ENCODE data around the gene ADAMTS17.

The ADAMTS17 gene

DNA sequence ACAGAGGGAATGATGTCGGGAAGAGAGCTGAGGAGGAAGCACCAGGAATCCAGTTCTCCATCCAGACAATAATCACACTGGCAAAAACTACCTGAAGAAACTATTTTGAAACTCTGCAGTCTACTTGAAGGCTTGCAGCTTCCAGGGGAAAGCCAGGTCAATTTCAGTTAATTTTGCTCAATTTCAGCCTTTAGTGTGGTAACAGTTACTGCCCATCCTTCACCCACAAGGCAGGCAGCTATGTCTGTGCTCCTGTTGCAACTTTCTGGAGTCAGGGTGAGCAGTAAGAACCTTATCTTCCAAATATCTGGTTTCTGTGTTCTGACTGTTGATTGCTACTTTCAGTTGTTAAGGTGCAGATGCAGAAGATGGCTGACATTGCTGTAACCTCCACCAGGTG lies 221.7 kb downstream of the ADAMTS17 start:
- DNase-seq = no peak

DNA sequence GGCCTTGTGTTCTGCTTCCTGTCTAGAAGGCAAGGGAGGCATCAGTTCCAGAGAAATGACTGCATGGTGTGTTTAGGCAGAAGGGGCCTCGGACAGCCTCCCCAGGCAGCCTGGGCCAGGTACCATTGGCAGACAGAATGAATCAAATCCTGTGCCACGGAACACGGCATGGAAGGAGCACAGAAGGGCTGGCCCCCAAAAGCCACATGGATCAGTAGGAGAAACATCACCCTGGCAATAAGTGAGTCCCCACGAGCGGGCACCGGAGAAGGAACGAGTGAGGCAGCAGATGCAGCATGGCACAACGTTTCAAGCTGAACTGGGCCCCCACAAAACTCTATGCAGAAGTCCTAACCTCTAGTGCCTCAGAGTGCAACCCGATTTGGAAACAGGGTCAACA lies 223.2 kb downstream of the ADAMTS17 start:
- DNase-seq = no peak

DNA sequence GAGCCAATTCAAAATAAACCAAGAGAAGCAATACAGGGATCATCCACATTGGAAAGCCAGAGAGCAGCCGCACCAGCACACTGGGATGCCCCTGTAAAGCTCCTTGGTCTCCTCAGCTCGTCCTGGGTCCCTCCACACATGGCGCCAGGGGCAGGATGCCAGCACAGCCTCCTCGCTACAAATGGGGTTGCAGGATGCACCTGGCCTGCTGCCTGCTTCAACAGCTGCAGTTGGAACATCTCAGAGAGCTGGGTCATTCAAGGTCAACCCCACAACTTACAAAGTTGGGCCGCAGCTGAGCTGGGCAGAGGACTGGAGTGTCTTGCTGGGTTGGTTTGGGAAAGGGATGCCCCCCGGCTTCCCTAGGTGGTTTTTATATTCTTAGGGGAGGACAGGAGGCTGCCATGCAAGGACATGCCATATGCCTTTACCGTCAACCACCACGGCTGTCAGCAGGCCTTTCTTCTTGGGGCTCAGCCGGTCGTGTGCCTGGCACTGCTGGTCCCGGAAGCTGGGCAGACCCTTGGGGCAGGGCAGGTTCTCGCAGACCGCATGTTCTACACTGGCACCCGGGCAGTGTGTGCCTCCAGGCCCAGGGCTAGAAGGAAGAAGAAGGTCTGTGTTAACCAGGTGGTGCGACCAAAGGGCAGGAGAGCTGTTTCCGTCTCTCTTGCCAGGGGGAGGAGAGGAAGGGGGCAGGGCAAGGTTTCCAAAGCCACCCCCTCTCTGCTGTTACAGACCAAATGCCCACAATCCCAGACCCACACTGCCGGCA lies 225.2 kb downstream of the ADAMTS17 start:
- DNase-seq = no peak

DNA sequence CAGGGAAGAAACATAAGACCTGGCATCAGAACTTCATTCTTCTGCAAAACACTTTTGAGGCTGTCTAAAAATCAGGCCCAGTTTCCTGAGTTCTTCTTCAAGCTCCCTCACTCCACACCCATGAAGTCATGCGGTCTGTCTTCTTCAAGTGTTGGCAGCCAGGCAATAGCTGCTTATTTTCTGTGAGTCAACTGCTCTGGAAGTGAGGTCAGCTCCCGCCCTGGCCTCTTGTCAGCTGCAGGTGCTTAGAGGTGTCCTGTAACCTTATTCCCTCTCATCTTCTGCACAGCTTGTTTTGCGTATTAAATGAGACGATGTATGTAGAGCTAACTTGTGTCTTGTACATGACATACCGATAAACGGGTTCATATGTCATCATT lies 226.1 kb downstream of the ADAMTS17 start:
- no peak for DNase-seq

DNA sequence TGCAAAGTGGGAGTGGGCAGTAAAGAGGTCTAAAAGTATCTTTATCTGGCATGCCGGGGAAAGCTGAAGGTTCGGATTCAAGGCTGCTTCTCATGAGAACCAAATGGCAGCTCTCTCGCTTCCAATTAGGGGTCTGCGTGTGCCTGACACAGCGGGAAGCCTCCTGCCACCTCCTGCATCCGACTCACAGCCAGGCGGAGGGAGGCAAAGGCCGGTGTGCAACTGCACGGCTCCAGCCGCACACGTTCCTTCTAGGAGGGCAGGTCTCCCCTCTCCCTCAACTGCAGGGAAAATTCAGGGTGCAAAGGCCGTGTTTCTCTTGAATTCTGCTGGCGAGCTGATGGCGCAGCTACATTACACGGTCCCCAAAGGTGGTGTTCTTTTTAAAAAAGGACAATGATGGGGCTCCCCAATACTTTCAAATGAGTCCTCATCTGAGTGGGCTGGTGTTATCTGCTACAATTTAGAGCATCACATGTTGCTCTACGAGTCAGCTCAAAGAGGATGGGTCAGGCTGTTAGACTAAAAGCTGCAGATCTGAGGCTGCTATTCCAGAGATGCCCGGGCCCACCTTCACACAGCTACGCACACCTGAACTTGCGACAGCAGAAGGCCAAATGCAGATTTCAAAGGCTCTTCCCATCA lies 226.6 kb downstream of the ADAMTS17 start:
- no peak for DNase-seq

DNA sequence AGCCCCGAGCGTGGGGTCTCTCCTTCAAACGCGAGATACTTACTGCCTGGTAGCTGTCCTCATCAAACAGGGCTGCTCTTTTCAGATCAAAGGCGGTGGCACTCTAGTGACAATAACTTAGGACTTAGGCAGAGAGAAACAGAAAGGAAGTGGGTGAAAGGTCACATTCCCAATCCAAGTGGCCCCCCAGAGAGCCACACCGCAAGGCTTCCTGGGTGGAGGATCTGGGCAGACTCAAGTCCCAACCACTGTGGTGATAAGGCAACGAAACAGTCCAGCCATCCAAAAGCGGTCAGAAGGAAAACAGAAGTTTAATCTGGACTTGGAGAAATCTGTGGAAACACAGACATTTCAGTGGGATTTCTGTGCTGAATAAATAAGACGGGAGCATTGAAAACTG lies 227.2 kb downstream of the ADAMTS17 start:
- DNase-seq = no peak

DNA sequence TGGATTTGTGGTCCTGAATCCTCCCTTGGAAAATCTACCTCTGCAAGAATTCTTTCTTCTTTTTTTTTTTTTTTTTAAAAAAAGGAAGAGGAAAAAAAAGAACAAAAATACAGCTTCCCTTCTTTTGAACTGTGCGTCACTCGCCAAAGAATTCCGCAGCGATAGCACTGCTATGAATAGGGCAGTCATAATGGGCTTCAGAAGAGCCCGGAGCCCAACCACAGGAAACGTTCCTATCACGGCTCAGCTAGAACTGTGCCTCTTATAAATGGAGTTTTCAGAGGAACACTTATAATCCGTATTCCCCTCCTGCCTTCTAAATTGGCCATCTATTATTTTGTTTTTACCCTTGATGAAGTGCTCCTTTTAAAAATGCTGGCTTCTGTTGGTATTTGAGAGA lies 227.7 kb downstream of the ADAMTS17 start:
- no peak for DNase-seq

DNA sequence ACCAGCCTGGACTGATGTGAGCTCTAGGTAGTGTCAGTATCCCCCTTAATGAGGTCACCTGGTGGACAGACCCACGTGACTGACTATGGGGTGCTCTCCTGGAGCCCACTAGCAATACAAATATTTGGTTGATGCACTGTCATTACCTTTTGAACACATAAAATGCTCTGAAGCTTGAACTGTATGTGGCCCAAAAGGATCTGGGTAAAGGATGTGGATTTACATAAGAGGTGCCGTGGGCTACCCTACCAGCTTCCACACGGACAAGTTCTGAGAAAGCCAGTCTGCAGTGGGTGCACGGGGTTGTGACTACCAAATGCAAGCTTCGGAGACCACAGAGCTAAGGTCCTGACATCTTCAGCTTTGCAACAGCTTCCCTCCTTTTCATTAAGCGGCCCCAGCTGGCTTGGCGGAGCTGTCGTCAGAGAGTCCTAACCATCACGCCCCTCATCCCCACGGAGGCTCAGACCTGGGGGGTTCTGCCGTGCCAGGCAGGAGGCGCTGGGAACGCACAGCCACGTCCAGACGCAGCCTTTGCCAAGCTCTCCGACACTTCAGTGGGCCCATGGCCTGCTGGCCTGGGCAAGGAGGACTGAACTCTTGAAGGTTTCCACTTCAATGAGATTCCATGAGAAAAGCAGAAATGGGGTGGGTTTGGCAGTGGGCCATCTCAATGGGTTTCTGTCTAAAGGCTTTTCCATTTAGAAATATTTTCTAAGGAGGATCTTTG lies 228.3 kb downstream of the ADAMTS17 start:
- no peak for DNase-seq

DNA sequence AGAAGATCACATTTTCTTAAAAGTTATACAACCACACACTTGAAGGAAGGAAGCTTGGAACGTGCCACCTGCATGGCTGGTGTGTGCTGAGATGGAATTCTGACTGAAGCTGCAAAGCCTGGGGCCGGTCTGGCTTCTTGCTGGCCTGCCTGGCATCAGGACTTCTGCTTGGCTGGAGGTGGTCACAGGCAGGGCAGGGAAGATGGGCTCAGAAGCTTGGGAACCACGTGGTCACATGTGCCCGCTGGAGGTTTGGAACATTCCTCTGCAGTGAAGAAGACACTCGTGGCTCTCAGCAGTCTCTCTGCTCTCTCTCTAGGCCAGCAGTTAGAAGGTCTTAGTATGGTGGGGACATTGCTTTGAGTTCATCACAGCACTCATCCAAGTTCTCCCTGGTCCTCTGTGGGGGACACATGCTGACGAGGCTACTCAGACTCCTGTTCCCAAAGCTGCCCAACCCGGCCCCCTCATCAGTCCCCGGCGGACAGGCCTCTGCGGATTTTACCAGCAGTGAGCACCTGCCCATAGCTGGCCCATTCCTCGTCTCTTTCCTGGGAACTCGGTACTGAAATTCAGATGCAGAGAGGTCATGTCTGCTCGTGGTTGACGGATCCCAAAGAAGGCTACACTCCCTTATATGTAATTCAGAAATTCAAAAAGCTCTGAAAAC lies 229.0 kb downstream of the ADAMTS17 start:
- DNase-seq = no peak

DNA sequence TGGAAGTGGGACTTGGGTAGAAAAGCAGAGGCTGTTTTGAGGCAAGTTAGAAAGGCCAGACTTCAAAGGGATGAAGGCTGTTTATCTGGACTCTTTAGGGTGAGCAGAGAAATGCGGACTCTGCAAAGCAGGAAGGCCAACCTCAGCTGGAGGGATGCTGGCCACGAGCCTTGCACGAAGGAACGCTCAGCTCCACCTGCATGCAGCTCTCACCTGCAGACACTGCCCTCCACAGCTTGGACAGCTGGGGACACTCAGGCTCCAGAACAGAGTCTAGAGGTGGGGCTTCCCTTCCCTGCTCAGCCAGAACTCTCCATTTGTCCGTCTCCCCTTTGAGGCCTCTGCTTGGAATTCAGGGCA lies 229.7 kb downstream of the ADAMTS17 start:
- no peak for DNase-seq

DNA sequence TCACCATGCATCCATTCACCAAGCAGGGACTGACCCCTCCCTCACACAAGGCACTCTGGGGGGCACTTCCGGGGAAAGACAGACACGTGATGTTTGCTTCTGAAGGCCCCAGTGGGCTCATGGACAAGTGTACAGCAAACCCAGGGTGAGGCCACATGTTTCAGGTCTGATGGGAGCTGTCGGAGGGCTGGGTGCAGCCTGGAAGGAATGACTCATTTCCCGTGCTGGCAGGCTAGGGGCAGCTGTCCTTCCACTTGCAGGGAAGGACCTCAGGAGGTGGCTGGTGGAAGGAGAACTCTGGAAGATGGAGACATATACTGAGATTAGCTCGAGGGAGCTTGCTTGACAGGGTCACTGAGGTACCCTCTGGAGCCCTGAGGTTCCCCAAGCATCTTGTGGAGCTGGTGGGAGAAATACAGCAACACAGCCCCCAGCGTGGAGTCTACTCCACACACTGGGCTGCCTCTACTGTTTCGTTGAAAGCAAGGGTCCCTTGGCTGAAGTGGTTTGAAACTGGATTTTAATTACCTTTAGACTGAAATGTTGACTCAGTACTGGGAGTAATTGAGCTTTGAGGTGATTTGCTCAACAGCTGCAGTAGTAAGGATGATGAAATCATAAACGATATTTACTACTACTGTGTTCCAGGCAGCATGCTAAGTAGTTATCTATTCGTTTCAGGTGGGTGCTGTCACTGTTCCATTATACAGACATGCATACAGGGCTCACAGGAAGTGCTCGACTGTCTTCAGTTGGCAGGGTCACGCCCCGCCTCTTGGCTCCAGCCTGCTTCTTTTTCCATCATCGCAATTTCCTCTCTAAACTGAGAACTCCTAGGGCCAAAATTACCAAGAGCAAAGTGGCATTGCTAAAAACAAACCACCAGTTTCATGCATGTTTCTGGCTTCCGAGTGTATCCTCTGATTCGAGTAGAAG lies 230.4 kb downstream of the ADAMTS17 start:
- peak; percentile 36 for DNase-seq

DNA sequence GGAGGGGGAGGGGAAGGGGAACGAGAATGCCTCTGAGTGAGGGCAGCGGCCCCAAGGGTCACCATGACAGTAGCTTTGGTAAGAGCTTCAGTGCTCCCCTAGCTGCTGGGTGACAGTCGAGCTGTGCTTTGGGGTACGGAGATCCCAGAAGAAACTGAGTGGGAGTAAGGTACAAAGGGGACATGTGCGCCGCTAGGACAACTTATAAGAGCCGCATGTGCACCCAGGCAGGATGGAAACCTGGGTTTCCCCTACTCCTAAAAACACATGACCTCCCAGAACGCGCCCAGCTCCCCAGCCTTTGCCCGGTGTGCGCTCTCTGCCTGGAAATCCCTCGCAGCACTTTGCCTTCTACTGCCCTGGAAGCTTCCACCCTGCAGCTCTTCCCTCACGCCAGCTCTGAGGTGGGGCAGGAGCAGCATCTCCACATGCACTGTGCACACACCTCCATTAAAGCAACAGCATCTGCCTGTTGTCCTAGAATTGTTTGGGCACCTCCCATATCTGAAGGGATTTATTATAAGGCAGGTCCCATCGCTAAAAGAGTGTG lies 232.2 kb downstream of the ADAMTS17 start:
- no peak for DNase-seq

DNA sequence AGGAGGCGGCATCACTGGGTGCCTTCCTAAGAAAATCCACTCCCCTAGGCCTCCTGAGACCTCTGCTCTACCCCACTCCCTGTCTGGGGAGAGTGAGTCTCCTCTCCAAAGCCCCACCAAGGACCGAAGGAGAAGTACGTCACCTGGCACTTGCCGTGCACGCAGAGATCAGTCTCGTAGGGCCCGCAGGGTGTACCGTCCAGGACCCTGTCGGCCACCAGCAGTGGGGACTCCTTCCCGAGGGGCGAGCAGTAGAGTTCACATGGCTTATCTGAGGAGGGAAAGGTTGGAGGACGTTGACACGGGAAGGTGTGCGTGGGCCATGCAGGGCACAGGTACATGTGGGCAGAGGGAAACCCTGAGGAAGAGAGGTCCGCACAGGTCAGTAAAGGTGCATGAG lies 232.9 kb downstream of the ADAMTS17 start:
- no peak for DNase-seq

DNA sequence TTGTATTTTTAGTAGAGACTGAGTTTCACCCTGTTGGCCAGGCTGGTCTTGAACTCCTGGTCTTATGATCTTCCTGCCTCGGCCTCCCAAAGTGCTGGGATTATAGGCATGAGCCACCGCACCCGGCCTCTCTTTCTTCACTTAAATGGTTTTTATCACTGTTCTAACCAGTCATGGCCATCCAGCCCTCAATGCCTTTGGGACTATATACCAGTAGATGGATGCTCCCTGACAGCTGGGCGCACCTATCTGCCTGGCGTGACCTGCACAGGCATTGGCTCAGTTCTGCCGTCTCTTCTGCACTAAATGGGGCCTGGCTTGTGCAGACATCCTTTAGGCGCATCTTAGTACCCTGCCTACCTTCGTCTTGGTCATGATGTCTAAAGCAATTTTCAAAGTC lies 233.4 kb downstream of the ADAMTS17 start:
- DNase-seq = no peak

DNA sequence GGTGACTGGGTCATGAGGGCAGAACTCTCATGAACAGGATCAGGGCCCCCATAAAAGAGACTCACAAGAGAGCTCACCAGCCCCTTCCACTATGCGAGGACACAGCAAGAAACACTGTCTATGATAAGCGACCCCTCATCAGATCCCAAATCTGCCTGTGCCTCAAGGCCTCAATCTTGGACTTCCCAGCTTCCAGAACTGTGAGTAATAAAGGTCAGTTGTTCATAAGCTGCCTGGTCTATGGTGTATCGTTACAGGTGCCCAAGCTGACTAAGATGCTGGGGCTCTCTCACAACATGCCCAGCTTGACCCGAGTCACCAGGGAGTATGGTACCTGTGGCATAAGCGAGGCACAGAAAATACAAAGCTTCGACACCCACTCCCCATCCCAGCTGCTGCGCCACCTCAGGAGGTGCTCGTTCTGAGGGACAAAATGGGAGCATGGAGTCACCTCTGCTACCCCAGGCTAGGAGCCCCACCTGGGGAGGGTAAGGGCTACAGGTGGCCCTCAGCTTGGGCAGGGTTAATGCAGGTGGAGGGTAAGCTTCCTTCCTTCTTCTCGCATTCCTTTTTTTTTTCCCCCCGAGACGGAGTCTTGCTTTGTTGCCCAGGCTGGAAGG lies 234.1 kb downstream of the ADAMTS17 start:
- DNase-seq = no peak

DNA sequence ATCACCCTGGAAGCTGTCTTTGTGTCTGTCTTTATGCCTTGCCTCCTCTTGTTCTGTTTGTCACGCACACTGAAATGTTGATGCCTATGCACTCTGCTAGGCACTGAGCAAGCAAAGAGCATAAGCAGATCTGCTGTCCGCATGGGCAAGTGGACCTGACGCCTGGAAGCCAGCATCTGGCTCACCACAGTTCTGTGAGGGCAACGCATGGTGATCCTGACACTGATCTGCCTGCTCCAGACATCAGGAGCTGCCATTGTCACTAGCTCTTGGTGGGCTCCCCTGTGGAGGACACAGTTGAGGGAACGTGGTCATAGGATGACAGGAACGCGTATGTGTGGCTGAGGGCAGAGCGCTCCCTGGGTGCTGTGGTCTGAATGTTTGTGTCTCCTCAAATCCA lies 234.6 kb downstream of the ADAMTS17 start:
- DNase-seq = no peak

DNA sequence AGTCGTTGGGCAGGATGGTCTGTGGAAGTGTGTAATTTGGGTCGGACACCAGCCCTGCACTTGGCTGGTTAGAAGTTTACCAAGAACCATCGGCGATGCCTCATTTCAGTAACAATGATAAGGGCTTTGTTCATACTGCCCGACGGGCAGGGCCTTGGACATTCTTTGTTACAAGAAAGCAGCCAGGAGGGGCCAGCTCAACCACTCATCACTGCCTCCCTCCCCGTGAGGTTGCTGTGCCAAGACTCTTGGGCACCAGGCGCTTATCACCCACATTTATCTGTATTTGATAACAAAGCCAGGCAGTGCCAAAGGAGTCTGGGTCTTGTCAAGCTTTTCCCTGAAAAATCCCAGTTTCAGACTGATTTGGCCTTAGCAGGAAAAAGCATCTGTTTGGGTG lies 235.0 kb downstream of the ADAMTS17 start:
- no peak for DNase-seq

DNA sequence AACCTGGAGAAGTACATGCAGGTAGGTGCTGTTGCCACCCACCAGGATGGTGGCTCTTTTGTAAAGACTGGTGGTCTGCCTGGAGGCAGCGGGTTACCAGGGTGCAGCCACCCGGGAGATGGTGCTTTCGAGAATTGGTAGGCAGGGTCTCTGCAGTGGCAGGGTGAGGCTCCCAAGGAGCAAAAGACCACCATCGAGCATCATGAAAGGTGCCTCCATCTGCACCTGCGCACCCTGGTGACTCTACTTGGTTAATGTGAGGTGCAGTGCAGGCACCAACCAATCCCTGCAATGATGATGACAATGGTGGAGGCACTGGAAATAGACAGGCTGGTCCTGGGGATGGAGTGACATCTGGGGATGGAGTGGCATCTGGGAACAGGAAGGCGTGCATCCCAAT lies 236.7 kb downstream of the ADAMTS17 start:
- DNase-seq = no peak

DNA sequence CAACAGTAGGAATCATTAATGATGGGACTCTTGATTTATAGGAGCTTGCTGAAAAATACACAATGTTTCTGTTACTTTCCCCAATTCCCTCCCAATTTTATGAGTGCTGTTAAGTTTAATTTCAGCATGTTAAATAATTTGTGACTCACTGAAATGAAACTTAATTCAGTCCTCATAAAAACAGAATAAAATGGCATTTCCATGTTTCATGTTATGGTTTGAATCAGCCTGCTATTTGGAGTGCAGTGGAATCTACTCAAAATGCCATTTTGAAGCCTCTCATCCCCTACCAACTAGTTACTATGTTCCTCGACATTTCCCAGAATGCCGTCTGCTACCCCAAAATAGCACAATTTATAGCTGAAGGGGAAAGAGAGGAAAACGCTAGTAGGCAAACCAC lies 237.5 kb downstream of the ADAMTS17 start:
- no peak for DNase-seq

DNA sequence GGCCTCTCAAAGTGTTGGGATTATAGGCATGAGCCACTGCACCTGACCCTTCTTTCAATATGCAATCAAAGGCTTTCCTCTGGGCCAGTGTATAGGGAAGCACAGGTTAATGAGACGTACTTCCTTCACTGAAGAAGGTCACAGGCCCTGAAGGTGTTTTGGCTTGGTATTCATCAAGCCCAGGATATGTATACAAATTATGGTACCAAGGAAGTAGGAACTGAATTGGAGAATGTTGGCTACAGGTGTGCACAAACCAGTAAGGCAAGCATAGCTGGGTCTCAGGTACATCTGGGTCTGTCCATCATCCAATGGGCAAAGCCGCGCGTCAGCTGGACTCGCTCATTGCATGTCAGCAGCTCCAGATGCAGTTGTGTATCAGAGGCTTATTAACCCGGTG lies 237.9 kb downstream of the ADAMTS17 start:
- no peak for DNase-seq

DNA sequence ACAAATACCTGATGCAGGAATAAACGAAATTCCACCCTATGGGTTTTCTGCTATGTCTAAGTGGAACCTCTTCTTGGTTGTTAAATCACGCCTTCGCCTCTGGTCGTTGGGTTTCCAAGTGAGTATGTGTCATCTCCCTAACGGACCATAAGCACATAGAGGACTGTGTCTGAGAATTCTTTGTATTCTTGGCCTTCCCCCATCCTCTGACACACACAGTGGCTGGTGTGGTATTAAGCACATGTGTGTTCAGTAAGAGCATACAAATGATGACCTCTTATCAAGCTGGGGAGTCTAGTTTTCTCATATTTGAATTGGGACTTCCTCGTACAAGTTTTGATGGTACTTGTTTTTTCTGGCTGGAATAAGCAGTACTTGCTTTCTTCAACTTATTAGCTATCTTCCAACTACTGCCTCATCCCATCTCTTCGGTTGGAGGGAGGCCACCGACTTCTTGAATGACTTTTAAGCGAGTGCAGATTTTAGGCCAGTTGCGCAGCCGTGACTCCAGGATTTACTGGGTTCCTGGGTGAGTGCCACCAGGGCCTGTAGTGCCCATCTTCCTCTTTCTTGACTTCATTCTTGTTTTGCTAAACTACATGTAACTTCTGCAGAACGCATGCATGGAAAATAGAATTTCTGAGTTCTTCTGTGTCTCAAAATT lies 240.2 kb downstream of the ADAMTS17 start:
- no peak for DNase-seq
